Esophagus muscularis mucosa (tissue), 4 donors: ENCODE results near the gene ZFPM1. TPM values are rescaled to one million over a fixed set of nuclear protein-coding genes. Genes with fewer than 3 reads are reported as not detected.
A peak's percentile ranks its signal among the peaks of the same experiment; 100 is the strongest.

ENCODE experiments used
- DNase-seq: peaks from one replicate; pipeline ENCODE4 v3.0.0-alpha.2; 2017; ENCODE audit errors: extremely low spot score
- H3K27ac ChIP-seq, 4 donors: fragments of 200-600 bp; sonication (generic); replicated peaks in 1 of 4; 1 replicate in 3 of 4; 2 replicates in 1 of 4; pipeline ENCODE4 v1.5.1; 2016 to 2019; ENCODE audit warnings: mild to moderate bottlenecking in 1 of 4
- H3K27me3 ChIP-seq, 4 donors: fragments of 200-600 bp; sonication (generic); one replicate each; pipeline versions ENCODE4 v1.5.1 to v1.6.0; 2016 to 2019
- H3K36me3 ChIP-seq, 4 donors: fragments of 200-600 bp; sonication (generic); one replicate each; pipeline ENCODE4 v1.5.1; 2016 to 2019
- H3K4me1 ChIP-seq, 4 donors: fragments of 200-600 bp; sonication (generic); one replicate each; pipeline ENCODE4 v1.5.1; 2016 to 2019
- H3K4me3 ChIP-seq, 4 donors: fragments of 200-600 bp; sonication (generic); 1 replicate in 2 of 4; 2 replicates in 2 of 4; pipeline ENCODE4 v1.5.1; 2016 to 2019; ENCODE audit warnings: mild to moderate bottlenecking in 4 of 4, moderate library complexity in 1 of 4
- H3K9me3 ChIP-seq, 4 donors: fragments of 200-600 bp; sonication (generic); 1 replicate in 3 of 4; 2 replicates in 1 of 4; pipeline ENCODE4 v1.5.1; 2016 to 2019
- EP300 ChIP-seq: sonication (generic); formaldehyde crosslinking; IDR thresholded peaks from one replicate; pipeline ENCODE4 v1.6.1; 2017; ENCODE audit warnings: antibody characterized with exemption
- POLR2A ChIP-seq: fragments of 450-650 bp; IDR thresholded peaks from one replicate; pipeline ENCODE4 v1.6.1; 2017; ENCODE audit warnings: antibody characterized with exemption, moderate library complexity, mild to moderate bottlenecking, low read depth
- POLR2AphosphoS5 ChIP-seq, 2 donors: sonication (generic); formaldehyde crosslinking; IDR thresholded peaks; one replicate each; pipeline ENCODE4 v1.6.1; 2017; ENCODE audit warnings: antibody characterized with exemption in 2 of 2
- WGBS: methylation state at CpG from one replicate; pipeline ENCODE4 v1.1.5; 2018; 5-methylcytosine and 5-hydroxymethylcytosine counted together
- intact Hi-C: fragments of 100-400 bp; cut with DNase I; formaldehyde crosslinking; loops from one replicate; pipeline ENCODE4 v1.15.1; 2023
- total RNA-seq, 4 donors: library from RNA; depleted of rRNA; stranded (reverse); fragments of >200 nt; gene quantifications; one replicate each; pipeline versions ENCODE4 v1.1.0 to v1.2.1, GENCODE V29; 2016
- TF ChIP-seq, protein P1 (sequence below), 3 experiments: fragments of 200-600 bp in 2 of 3; fragments of 450-650 bp in 1 of 3; sonication (generic) in 2 of 3; IDR thresholded peaks; one replicate each; pipeline ENCODE4 v1.5.1; 2017 to 2019; ENCODE audit warnings: antibody characterized with exemption in 3 of 3, mild to moderate bottlenecking in 2 of 3, moderate library complexity in 1 of 3

ZFPM1 gene
- total RNA-seq, result 1 to 10 TPM in 2 of 4 donors, under 1 TPM in 2; 0.42 to 1.4 (median 1.0) TPM

GRCh38 chr16:88453217-88453531, at the start of gene ZFPM1:
Gene ZFPM1 (plus strand): TSS chr16:88453280. CDS start chr16:88453639, 359 bp downstream.
- WGBS, result 0% methylated on average over 17 of the region's 57 CpGs
- intact Hi-C loops, result no loop called here
- peak within 1 kb of the TSS; percentile 65 to 71 (median 66) for H3K4me3 ChIP-seq
- H3K9me3 ChIP-seq, result no peaks in the 10 kb centered on the region
- no peaks in the 10 kb centered on the region for H3K36me3 ChIP-seq
- peaks cover 0 to 44% (median 14%) of the 10 kb centered on the region in 4 donors for H3K27me3 ChIP-seq
- peaks cover 27 to 49% (median 43%) of the 10 kb centered on the region in 4 donors for H3K4me1 ChIP-seq
- no peak for DNase-seq
- H3K27ac ChIP-seq, result peak within 1 kb of the TSS; percentile 64 to 78 (median 68)
- no peak for TF ChIP-seq EP300
- TF ChIP-seq POLR2A, result no peak

DNA sequence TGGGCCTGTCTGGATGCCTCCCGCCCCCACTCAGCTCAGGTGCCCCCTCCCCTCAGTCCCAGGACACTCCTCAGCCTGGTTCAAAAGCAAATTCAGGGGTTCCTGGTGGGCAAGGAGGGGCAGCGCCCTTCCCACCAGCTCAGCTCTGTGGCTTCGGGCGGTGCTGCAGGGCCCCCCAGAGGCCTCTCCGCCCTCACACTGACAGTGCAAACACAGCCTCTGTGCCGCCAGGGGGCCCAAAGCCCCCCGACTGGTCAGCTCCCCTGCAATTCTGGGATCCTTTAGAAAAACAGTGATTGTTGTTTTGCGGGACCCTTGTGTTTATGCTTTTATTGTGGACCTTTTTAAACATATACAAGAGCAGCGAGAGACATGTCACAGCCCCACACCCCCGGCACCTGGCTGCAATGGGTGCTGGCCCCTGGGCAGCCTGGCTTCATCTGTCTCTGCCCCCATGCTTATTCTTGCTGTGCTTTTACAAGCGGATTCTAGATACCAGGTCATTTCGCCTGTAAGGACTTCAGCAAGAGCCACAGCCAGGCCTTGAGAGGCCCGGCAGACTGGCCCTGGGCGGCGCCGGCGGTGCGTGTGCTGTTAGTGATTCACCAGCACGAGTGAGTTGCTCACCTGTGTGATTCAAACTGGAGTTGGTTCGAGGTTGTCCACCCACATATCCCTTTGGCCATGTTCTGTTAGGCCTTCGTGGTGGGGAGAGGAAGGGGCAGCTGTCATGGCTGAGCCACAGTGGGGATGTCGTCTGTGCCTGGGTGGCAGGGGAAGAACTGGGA, 49.1 kb upstream of the ZFPM1 start:
- H3K36me3 ChIP-seq, result no peaks in the 10 kb centered on the region
- H3K4me3 ChIP-seq, result no peak overlapping the region
- DNase-seq, result no peak
- H3K27ac ChIP-seq, result no peak overlapping the region
- WGBS, result 89% methylated on average over 15 of the region's 22 CpGs
- TF ChIP-seq EP300 (no peak), POLR2A (no peak), POLR2AphosphoS5 (IDR thresholded peaks at IDR 0.05) (no peak)
- TF ChIP-seq, protein P1, sequence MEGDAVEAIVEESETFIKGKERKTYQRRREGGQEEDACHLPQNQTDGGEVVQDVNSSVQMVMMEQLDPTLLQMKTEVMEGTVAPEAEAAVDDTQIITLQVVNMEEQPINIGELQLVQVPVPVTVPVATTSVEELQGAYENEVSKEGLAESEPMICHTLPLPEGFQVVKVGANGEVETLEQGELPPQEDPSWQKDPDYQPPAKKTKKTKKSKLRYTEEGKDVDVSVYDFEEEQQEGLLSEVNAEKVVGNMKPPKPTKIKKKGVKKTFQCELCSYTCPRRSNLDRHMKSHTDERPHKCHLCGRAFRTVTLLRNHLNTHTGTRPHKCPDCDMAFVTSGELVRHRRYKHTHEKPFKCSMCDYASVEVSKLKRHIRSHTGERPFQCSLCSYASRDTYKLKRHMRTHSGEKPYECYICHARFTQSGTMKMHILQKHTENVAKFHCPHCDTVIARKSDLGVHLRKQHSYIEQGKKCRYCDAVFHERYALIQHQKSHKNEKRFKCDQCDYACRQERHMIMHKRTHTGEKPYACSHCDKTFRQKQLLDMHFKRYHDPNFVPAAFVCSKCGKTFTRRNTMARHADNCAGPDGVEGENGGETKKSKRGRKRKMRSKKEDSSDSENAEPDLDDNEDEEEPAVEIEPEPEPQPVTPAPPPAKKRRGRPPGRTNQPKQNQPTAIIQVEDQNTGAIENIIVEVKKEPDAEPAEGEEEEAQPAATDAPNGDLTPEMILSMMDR (IDR thresholded peaks at IDR 0.05), result no peak
- peaks cover 0 to 9% (median 8%) of the 10 kb centered on the region in 4 donors for H3K4me1 ChIP-seq
- intact Hi-C loops, result no loop called here
- H3K27me3 ChIP-seq, result no peaks in the 10 kb centered on the region
- no peaks in the 10 kb centered on the region for H3K9me3 ChIP-seq

DNA sequence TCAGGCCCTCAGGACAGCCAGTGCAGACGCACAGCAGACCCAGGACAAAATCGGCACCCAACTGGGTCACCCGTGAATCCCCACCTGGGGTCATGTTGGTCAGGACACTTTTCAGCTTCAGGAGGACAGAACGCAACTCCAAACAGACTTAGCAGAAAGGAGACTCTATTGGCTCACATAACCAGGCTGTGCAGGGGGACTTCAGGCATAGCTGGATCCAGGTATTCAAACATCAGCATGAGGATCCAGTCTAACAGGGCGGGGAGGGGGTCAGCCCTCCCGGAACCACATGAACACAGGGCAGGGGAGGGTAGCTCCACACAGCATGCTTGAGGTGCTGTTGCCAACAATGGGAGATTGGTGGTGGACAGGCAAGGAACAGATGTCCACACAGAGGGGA, 48.3 kb upstream of the ZFPM1 start:
- 82% methylated on average over 5 of the region's 6 CpGs for WGBS
- Histone ChIP-seq H3K4me3 (no peak overlapping the region), H3K27me3 (no peaks in the 10 kb centered on the region), H3K36me3 (no peaks in the 10 kb centered on the region), H3K4me1 (peaks cover 0 to 9% (median 8%) of the 10 kb centered on the region in 4 donors), H3K27ac (no peak overlapping the region), H3K9me3 (no peaks in the 10 kb centered on the region)
- intact Hi-C loops, result no loop called here
- no peak for TF ChIP-seq EP300
- no peak for TF ChIP-seq POLR2AphosphoS5 (IDR thresholded peaks at IDR 0.05)
- no peak for TF ChIP-seq POLR2A
- TF ChIP-seq, protein P1 (IDR thresholded peaks at IDR 0.05), result no peak
- DNase-seq, result no peak

DNA sequence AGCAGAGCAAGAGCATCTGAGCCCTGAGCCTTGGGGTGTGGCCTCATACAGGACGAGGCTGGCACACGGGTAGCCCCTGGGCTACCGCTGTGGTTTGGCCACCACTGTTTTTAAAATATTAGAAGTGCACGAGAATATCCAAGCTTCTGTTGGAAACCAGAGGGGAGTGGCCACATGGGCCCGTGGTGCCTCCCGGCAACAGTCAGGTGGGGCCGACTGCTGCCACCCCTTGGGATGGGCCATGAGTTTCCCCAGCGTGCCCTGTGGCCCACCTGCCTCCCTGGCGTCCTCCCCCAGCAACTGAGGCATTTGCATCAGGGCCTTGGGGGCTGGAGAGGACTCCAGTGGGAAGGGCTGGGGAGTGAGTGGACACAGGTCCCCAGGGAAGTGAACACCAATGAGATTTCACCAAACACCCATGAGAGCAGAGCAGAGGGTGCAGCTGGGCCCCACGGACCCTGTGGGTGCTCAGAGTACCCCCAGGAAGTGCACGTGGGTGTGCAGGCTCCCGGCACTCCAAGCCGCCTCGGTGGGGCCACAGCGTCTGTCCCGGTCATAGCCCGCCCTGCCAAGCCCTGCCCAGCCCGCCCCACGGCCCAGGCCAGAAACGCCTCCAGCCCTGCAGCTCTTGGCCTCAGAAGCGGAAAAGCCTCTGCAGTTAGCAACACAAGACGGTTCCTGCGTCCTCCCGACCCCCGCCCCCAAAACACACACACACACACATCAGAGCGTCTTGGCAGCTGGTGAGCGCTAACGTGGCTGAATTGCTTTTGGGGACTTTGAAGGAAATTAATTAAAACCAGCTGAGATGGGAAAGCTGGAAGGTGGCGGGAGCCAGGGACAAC, 47.6 kb upstream of the ZFPM1 start:
- H3K36me3 ChIP-seq, result no peaks in the 10 kb centered on the region
- H3K9me3 ChIP-seq, result no peaks in the 10 kb centered on the region
- DNase-seq, result no peak
- peak overlapping the region in 3 of 4 donors; percentile 10 to 36 (median 13) for H3K4me3 ChIP-seq
- intact Hi-C loops, result no loop called here
- no peaks in the 10 kb centered on the region for H3K27me3 ChIP-seq
- H3K27ac ChIP-seq, result no peak overlapping the region
- peaks cover 0 to 9% (median 8%) of the 10 kb centered on the region in 4 donors for H3K4me1 ChIP-seq
- TF ChIP-seq, protein P1 (IDR thresholded peaks at IDR 0.05), result no peak
- no peak for TF ChIP-seq POLR2A
- no peak for TF ChIP-seq EP300
- no peak for TF ChIP-seq POLR2AphosphoS5 (IDR thresholded peaks at IDR 0.05)
- WGBS, result 81% methylated on average over 12 of the region's 29 CpGs
